Liver (tissue), 3 donors: ENCODE measurements around the gene GON7.

Experiments used
- EGR1 ChIP-seq, 2 donors: IDR thresholded peaks; 2 replicates each; pipeline ENCODE4 v1.6.1; 2016 to 2018; ENCODE audit warnings: antibody characterized with exemption in 2 of 2, low read depth in 2 of 2
- FOXA1 ChIP-seq: IDR thresholded peaks from 2 replicates; pipeline ENCODE4 v1.6.1; 2016; ENCODE audit warnings: antibody characterized with exemption
- GABPA ChIP-seq, 2 donors: IDR thresholded peaks in 1 of 2; conservative IDR thresholded peaks in 1 of 2; 2 replicates each; pipeline ENCODE4 v1.6.1; 2016; ENCODE audit warnings: antibody characterized with exemption in 2 of 2, mild to moderate bottlenecking in 1 of 2, moderate library complexity in 1 of 2
- JUND ChIP-seq, 2 donors: IDR thresholded peaks; 2 replicates each; pipeline ENCODE4 v1.6.1; 2016; ENCODE audit warnings: antibody characterized with exemption in 2 of 2
- MAX ChIP-seq: IDR thresholded peaks from 2 replicates; pipeline ENCODE4 v1.6.1; 2016; ENCODE audit warnings: antibody characterized with exemption
- RXRA ChIP-seq, 2 donors: IDR thresholded peaks; 2 replicates each; pipeline ENCODE4 v1.6.1; 2017 to 2018; ENCODE audit warnings: antibody characterized with exemption in 2 of 2, mild to moderate bottlenecking in 1 of 2
- SP1 ChIP-seq: IDR thresholded peaks from 2 replicates; pipeline ENCODE4 v1.6.1; 2018; ENCODE audit warnings: antibody characterized with exemption, mild to moderate bottlenecking
- TAF1 ChIP-seq: conservative IDR thresholded peaks from 2 replicates; pipeline ENCODE4 v1.6.1; 2016; ENCODE audit warnings: antibody characterized with exemption, mild to moderate bottlenecking
- YY1 ChIP-seq: IDR thresholded peaks from 2 replicates; pipeline ENCODE4 v1.6.1; 2016; ENCODE audit warnings: antibody characterized with exemption, mild to moderate bottlenecking
- TF ChIP-seq, protein P1 (sequence below): fragments of 150-350 bp; IDR thresholded peaks from 2 replicates; pipeline ENCODE4 v1.5.1; 2017; ENCODE audit warnings: improper control_type of control experiment, low read depth, low read length; ENCODE audit not compliant: missing input control
- TF ChIP-seq, protein P2 (sequence below): IDR thresholded peaks from 2 replicates; pipeline ENCODE4 v1.6.1; 2016; ENCODE audit warnings: antibody characterized with exemption
- TF ChIP-seq, protein P3 (sequence below): IDR thresholded peaks from 2 replicates; pipeline ENCODE4 v1.6.1; 2016; ENCODE audit warnings: antibody characterized with exemption, mild to moderate bottlenecking
- donor health status: healthy.
- donor health status: healthy.

GRCh38 chr14:93246534-93246933 lies 39.7 kb upstream of the GON7 start:
- TF ChIP-seq, protein P1, sequence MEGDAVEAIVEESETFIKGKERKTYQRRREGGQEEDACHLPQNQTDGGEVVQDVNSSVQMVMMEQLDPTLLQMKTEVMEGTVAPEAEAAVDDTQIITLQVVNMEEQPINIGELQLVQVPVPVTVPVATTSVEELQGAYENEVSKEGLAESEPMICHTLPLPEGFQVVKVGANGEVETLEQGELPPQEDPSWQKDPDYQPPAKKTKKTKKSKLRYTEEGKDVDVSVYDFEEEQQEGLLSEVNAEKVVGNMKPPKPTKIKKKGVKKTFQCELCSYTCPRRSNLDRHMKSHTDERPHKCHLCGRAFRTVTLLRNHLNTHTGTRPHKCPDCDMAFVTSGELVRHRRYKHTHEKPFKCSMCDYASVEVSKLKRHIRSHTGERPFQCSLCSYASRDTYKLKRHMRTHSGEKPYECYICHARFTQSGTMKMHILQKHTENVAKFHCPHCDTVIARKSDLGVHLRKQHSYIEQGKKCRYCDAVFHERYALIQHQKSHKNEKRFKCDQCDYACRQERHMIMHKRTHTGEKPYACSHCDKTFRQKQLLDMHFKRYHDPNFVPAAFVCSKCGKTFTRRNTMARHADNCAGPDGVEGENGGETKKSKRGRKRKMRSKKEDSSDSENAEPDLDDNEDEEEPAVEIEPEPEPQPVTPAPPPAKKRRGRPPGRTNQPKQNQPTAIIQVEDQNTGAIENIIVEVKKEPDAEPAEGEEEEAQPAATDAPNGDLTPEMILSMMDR = no peak
- TF ChIP-seq FOXA1 (no peak), TAF1 (no peak), JUND (IDR thresholded peaks at IDR 0.05) (no peak), YY1 (no peak), MAX (no peak), GABPA (IDR thresholded peaks at IDR 0.05 in 1 of 2, conservative IDR thresholded peaks at IDR 0.05 in 1 of 2) (no peak), EGR1 (IDR thresholded peaks at IDR 0.05; ENCODE audit: low read depth in 2 of 2) (no peak), SP1 (no peak), RXRA (IDR thresholded peaks at IDR 0.05) (no peak)
- TF ChIP-seq, protein P2, sequence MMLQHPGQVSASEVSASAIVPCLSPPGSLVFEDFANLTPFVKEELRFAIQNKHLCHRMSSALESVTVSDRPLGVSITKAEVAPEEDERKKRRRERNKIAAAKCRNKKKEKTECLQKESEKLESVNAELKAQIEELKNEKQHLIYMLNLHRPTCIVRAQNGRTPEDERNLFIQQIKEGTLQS = no peak
- TF ChIP-seq, protein P3, sequence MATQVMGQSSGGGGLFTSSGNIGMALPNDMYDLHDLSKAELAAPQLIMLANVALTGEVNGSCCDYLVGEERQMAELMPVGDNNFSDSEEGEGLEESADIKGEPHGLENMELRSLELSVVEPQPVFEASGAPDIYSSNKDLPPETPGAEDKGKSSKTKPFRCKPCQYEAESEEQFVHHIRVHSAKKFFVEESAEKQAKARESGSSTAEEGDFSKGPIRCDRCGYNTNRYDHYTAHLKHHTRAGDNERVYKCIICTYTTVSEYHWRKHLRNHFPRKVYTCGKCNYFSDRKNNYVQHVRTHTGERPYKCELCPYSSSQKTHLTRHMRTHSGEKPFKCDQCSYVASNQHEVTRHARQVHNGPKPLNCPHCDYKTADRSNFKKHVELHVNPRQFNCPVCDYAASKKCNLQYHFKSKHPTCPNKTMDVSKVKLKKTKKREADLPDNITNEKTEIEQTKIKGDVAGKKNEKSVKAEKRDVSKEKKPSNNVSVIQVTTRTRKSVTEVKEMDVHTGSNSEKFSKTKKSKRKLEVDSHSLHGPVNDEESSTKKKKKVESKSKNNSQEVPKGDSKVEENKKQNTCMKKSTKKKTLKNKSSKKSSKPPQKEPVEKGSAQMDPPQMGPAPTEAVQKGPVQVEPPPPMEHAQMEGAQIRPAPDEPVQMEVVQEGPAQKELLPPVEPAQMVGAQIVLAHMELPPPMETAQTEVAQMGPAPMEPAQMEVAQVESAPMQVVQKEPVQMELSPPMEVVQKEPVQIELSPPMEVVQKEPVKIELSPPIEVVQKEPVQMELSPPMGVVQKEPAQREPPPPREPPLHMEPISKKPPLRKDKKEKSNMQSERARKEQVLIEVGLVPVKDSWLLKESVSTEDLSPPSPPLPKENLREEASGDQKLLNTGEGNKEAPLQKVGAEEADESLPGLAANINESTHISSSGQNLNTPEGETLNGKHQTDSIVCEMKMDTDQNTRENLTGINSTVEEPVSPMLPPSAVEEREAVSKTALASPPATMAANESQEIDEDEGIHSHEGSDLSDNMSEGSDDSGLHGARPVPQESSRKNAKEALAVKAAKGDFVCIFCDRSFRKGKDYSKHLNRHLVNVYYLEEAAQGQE = no peak
